GM19240 (cell line): ENCODE measurements around the gene HMGN4.

Experiments
- DNase-seq: peaks from one replicate; pipeline ENCODE4 v3.0.0; 2011; ENCODE audit warnings: low spot score; ENCODE audit not compliant: insufficient read length

HMGN4 gene

DNA sequence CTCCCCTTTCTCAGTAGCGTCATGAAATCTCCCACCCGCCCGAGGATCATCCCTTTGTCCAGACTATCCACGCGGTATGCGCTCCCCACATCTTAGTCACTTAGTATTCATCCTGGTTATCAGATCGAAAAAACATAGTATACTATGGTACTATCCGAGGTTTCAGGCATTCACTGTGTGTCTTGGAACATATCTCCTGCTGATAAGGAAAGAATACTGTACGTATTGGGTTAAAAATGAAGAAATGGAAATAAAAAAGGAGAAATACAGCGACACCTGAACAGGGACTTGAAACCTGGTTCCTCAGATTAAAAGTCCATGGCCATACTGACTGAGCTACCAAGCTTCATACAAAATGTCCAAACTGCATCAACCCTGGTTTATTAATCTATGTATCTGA, 14.0 kb downstream of the HMGN4 start:
- DNase-seq, result no peak

DNA sequence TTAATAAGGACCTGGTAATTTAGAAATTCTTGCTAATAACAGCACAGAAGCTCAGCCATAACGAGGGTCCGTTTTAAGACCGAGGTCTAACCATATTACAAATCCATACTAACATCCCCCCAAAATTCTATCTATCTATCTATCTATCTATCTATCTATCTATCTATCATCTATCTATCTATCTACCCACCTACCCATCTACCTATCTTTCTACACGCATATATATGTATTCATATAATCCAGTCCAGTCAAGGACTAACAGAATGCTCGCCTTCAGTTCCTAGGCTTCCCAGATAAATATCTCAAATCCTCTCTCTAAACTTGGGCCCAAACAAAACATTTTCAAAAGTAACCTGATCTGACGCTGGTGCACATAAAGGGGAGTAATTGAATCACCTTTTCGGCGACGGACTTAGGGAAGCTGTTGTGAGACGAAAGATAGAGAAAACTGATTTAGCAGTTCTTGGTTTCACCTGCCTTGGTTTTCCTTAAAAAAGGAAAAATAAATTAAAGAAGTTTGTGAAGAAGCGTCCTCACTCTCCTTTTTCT, 14.5 kb downstream of the HMGN4 start:
- DNase-seq, result no peak

DNA sequence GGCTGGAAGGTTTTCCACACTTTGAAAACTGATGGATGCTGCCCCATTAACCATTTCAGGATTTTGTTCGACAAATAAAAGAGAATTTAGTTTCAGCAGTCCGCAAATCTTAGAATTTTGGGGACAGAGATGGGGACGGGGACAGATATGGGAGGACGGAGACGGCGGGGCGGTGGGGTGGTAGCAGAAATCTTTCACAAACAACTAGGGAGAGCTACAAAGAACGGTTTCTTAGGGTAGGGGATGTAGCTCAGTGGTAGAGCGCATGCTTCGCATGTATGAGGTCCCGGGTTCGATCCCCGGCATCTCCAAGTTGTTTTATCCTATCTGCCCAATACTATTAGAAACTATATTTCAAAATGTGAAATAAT, 15.1 kb downstream of the HMGN4 start:
- no peak for DNase-seq

DNA sequence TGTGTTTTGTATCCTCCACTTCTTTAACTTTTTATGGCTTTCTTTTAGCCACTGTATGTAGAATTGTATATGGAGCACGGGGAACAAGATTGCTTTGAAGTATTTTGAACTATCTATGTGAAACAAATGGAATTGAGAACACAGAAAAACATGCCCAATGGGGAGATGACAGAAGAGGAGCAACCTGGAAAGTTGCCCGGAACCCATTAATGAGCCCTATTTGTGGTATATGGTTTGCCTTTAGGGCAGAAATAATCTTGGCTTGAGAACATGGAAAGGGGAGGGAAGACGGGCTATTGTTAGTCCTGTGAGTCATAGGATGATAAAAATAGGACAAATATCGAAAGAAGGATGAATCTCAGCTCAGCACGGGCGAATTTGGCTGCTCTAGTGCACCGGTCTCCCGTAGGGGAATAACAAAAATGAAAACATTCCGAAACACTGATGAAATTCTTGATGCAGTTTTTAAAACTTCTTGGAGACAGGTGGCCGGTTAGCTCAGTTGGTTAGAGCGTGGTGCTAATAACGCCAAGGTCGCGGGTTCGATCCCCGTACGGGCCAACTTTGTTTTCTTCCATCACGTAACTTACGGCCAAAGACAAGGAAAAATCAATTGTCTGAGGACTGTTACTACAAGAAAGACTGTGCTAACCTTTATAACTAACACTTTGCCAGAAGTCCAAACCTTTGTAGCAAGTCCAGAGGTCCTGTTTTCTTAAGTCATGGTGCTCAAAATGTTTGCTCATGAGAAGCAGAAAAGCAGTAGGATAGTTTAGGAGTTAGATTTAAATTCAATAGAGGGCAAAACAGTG, 15.7 kb downstream of the HMGN4 start:
- DNase-seq, result no peak

DNA sequence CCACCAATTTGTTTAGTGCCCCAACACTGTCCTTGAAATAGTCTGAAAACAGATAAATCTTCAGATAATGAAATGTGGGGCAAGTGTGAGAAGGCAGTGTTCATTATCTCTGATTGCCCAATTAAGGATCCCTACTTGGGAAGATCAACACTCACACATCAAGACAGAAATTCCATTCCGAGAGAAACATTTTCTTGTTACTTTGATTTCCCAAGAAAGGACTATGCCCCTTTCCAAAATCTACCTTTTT, 16.2 kb downstream of the HMGN4 start:
- DNase-seq, result no peak

DNA sequence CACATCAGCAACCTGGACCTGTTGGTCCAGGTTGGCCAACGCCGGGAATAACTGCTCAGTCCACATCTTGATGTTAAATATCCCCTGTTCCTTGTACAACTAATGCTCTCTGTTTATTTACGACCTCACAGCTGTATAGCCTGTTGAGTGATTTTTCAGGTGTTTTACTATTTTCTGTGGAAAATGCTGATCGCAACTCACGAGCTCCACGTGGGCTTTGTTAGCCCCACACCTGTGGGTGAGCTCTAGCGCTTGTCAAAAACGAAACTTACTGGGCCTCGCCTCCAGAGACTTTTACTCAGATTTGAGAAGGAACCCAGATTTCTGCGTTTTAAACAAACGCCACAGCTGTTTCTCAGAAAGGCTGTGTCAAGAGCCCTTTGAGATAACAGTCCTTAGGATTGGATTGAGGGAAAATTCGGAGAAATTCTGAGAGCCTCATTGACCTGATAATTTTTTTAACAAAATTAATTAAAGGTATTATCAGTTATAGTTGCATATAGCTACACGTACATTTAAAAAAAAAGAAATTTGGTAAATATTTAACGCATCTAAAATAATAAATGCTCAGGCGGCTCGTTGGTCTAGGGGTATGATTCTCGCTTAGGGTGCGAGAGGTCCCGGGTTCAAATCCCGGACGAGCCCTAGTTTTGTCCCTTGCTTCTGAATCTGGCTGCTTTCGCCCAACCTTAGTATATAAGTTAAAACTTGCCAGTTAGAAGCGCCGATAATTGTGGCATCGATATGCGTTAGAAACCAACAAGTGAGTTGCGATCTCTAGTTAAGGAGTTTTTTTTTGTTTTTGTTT, 16.7 kb downstream of the HMGN4 start:
- no peak for DNase-seq

DNA sequence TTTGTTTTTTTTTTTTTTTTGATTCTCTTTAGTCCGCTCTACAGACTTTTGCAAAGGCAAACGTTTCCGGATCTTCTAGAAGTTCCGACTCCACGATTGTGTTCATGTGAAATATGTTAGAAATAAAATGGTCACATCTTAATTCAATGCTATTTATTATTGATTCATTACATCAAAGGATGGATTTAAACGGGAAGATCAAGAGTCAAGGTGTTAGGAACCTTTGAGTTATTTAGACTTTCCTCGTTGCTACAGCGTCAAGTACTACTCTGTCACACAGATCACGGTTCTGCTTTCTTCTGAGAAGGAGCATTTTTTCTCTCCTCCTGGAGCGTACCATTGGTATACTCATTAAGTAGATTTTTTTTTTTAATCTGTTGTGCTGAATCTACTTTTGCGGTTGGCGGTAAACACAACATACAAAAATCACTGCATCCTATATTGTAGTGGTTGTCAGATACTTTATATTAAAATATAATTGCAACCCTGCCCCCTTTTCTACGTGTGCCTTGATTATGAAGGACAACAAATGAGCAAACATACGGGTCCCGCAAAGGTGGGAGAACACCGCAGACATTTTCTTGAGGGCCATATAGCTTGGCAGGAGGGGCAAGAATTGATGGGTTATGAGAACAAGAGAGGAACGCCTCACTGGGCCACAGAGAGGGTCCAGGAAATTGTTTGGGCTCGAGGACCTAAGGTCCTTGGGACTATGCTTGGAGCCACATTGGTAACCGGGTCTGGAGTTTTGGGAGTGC, 17.5 kb downstream of the HMGN4 start:
- no peak for DNase-seq

DNA sequence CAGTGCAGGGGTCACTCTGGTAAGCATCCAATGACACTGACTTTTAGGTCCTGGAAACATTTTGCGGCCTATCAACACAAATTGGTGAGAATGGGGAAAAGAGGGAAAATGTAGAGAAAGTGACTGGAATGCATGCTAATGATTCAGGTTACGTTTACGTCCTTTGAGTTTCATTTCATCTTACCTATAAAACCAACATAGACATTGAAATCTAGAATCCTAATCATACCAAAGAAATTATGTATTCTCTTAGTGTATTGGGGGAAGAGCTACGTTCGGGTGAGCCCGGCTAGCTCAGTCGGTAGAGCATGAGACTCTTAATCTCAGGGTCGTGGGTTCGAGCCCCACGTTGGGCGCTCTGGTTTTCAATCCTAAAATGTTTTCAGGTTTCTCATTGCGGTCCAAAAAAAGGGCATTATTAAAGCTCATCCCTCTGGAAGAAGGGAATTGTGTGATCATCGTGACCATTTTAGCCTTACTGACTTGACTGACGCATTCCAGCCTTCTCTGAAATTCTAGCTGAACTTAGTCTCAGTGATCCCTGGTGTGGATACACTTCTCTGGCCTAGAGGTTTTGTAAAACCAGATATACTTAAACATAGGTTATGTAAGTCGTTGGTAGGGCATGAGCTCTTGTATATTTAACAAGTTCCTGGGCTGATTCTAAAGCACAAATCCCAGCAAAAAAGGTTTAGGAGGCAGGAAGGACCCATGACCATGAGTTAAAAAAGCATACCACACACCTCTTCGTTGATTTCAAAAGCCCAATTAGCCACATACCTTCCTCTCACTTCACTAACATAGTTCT, 18.3 kb downstream of the HMGN4 start:
- no peak for DNase-seq

DNA sequence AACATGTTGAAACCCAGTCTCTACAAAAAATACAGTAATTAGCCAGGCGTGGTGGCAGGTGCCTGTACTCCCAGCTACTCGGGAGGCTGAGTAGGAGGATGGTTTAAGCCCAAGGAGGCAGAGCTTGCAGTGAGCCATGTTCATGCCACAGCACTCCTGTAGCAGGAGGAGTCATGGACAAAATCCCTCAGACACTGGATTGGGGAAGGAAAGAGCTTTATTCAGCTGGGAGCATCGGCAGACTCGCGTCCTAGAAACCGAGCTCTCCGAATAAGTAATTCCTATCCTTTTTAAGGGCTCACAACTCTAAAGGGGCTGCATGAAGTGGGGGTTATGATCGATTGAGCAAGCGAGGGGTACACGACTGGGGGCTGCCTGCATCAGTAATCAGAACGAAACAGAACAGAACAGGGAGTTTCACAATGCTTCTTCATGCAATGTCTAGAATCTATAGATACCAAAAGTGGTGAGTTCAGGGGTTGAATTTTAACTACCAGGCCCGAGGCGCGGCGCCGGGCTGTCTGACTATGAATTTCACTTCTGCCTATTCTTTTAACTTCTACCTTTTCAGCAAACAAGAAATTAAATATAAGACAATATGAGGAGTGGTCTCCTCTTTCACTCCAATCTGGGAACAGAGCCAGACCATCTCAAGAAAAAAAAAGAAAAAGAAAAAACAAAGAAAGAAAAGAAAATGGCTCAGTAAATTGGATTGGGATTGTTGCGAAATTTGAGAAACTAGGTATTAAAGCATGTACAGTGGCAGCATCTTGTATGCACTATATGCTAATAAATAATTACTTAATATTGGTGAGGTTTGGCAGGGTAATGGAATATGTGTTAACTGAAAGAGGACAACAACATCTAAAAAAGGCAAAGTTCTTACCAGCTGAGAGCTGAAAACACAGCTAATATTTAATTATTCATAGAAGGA, 23.6 kb downstream of the HMGN4 start:
- DNase-seq, result no peak

DNA sequence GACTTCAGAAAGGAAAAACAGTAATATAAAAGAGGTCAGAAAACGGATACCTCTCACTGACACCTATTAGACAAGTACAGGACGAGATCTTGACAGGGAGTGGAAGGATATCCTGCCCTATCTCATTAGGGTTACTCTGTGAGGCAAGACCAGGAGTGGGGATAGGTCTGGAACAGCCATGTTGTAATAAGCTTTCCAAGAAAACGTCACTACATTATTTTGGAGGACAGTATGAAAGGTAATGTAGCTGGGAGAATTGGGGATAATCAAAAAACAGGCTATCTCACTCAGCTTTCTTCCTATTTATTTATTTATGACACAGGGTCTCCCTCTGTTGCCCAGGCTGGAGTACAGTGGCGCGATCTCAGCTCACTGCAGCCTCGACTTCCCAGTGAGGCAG, 25.3 kb downstream of the HMGN4 start:
- DNase-seq, result no peak

DNA sequence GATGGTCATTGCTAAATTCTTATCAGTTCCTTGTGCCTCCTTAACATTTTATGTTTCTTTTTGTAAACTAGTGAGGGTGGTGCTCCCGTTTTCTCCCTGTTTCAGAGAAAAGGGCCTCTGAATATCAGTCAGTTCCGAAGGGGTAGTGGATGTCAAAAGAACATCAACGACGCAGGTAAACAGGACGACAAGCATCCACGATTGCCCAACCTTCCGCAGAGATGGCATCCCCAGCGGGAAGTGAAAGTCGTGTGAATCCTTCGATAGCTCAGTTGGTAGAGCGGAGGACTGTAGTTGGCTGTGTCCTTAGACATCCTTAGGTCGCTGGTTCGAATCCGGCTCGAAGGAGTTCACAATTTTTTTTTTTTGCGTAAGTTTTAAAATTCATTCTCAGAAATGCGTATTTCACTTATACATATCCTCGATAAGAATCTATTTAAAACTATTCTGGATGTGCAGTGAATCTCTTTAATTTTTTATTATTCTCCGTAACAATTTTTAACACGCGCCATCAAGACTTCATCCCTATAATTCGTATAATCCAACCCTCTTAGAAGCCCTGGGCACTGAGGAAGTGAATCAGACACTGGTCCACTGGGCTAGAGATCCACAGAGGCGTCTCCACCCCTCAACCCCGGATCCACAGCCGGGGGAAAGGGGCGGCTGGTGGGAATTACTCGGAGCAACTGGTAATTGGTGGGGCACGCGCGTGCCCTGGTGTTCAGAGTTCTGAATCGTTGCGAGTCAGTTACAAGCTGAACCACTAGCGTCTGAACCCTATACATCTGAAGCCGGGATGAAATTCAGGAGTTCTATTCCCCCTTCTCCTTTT, 30.7 kb downstream of the HMGN4 start:
- DNase-seq, result no peak

DNA sequence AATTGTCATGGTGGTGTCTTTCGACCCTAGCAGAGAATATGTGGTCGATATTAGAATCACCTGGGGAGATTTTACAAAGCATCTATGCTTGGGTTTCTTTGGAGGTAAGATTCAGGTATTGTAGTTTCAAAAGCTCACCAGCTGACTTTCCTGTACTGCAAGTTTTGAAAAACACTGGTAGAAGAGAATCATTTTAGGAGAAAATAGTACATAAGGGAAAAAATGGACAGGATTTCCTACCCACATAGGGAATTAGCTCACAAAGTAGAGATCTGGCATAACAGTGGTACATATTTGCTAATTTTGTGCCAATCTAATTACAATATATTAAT, 31.2 kb downstream of the HMGN4 start:
- no peak for DNase-seq

DNA sequence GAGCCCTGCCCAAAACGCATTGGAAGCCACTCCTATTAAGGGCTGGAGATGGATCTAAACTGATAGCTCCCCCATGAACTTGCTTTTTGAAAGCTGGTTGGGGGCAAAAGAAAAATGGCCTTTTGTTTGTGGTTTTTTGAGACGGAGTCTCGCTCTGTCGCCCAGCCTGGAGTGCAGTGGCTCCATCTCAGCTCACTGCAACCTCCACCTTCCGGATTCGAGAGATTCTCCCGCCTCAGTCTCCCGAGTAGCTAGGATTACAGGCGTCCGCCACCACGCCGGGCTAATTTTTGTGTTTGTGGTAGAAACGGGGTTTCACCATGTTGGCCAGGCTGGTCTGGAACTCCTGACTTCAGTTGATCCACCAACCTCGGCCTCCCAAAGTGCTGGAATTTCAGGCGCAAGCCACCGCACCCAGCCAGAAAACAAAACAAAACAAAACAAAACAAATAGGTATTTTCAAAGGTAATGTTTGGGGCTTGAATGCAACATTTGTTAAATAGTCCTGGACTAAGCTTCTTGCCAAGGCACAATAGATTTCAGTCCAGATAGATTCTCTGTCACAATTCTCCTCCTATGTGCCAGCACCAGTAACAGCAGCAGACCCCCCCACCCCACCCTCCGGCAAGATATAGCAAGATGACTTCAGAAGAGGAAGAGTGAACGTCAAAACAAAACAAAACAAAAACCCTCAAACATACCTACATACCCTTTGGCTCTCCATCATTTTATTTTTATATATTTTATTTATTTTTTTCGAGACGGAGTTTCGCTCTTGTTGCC, 32.1 kb downstream of the HMGN4 start:
- DNase-seq, result no peak

DNA sequence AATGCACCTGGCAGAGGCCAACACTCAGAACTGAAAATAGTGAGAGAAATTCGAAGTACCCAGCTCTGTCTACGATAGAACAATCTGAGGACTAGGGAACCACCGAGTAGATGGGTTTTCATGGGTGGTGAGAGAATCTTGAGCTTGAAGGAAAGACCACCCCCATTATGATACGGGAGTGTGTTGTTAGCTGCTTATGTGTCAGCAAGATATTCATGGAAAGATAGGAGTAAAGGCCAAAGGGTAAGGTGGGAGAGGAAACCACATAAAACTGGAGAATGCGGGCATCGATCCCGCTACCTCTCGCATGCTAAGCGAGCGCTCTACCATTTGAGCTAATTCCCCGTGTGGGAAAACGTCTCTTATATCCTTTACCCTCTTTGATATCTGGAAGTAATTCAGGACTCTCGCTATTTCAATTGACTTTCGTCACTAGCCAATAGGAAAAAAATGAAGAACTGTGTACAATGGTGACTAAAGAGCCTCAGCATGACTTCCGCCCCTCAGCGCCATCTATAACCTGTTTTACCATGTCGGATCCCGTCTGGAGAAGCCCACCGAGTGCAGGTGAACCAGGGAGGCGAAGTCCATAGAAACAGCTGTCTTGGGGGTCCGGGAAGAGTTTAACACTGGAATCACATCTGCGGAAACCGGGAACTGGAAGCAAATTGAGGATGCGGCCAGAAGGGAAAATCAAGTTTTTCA, 33.6 kb downstream of the HMGN4 start:
- no peak for DNase-seq

DNA sequence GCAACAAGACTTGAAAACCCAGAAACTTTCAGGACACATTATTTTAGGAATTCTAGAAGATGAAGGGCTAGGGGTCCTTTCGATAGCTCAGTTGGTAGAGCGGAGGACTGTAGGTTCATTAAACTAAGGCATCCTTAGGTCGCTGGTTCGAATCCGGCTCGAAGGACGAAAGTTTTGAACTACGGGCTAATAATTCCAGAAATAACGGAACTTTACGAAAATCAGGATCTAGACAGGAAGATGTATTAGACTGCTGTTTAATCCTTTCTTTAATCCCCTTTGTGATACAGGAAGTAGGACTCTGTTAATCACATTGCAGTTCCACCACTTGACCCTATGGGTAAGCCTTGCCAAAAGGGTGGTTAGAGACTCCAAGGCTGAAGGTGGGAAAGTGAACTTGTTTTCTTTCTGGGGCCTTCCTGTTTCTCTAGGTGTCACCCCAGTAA, 37.4 kb downstream of the HMGN4 start:
- no peak for DNase-seq

DNA sequence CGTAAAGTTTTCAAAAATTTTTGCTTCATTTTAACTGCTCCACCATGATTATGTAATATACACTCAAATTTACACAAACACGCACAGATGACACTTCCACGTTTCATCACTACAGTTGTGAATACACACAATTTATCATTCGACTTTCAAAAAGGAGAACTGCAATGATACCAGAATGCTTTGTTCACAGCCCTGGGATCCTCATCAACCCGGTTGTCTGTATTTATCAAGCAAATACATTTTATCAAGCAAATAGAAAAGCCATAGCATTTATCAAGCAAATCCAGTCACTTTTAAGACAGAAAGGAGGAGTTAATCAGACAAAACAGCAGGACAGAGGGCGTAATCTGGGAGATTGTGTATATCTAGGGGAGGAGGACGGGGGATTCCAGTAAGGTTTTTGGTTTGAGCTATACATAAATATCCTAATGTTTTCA, 38.3 kb downstream of the HMGN4 start:
- DNase-seq, result no peak

DNA sequence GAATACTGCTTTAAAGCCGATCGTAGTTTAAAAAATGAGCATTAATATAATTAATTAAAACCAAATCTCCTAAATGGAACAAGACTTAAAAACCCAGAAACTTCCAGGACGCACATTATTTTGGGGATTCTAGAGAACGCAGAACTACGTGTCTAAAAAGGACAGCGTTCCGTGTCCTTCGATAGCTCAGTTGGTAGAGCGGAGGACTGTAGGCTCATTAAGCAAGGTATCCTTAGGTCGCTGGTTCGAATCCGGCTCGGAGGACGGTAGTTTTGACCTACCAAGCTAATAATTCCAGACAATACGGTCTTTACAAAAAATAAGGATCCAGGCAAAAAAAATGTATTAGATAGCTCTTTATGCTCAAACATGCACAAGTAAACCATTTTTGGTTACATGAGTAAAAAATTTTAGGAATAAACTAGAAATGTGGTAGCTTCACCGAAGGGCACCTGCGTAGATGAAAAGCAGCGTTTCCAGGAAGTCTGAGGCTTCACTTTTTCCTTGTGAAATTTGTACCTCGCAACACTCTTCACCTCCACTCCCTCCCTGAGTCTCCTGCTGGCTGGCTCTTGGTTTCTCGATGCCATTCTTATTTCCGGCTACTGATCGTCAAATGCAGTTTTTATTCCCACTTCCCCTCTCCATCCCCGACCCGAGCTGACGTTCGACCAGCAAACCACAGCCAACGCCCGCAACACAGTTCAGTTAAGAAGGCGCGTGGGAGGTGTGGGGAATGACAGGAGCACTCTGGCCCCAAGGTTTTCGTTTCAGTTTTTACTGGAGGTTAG, 39.0 kb downstream of the HMGN4 start:
- no peak for DNase-seq
